Smooth muscle cell (in vitro differentiated cells): ENCODE results near the gene MYO1B. TPM values are rescaled to one million over a fixed set of nuclear protein-coding genes. Genes with fewer than 3 reads are reported as not detected.

Experiments
- DNase-seq: peaks from one replicate; lab custom pipeline; 2025; ENCODE audit not compliant: unreplicated experiment; lab: John Stamatoyannopoulos, UW
- H2AFZ ChIP-seq: fragments of 200-600 bp; sonication (generic); 2 replicates; pipeline ENCODE4 v1.6.0; 2016; ENCODE audit warnings: antibody characterized with exemption, low read depth, mild to moderate bottlenecking
- H3F3A ChIP-seq: fragments of 200-600 bp; sonication (generic); 2 replicates; pipeline ENCODE4 v1.6.0; 2017; ENCODE audit warnings: antibody characterized with exemption, low read depth
- H3K27ac ChIP-seq: fragments of 200-600 bp; sonication (generic); 2 replicates; pipeline ENCODE4 v1.5.1; 2016; ENCODE audit warnings: low read depth, mild to moderate bottlenecking
- H3K27me3 ChIP-seq: fragments of 200-600 bp; sonication (generic); 2 replicates; pipeline ENCODE4 v1.6.1; 2016; ENCODE audit warnings: low read depth, mild to moderate bottlenecking
- H3K36me3 ChIP-seq: fragments of 200-600 bp; sonication (generic); 2 replicates; pipeline ENCODE4 v1.5.1; 2016; ENCODE audit warnings: low read depth
- H3K4me1 ChIP-seq: fragments of 200-600 bp; sonication (generic); 2 replicates; pipeline ENCODE4 v1.5.1; 2016; ENCODE audit warnings: low read depth
- H3K4me2 ChIP-seq: fragments of 200-600 bp; sonication (generic); 2 replicates; pipeline ENCODE4 v1.6.0; 2016; ENCODE audit warnings: mild to moderate bottlenecking
- H3K4me3 ChIP-seq: fragments of 200-600 bp; sonication (generic); 2 replicates; pipeline ENCODE4 v1.5.1; 2016; ENCODE audit warnings: mild to moderate bottlenecking
- H3K79me2 ChIP-seq: fragments of 200-600 bp; sonication (generic); 2 replicates; pipeline ENCODE4 v1.6.0; 2016; ENCODE audit warnings: low read depth, mild to moderate bottlenecking
- H3K9ac ChIP-seq: fragments of 200-600 bp; sonication (generic); 2 replicates; pipeline ENCODE4 v1.6.0; 2016; ENCODE audit warnings: low read depth
- H3K9me3 ChIP-seq: fragments of 200-600 bp; sonication (generic); replicated peaks from 2 replicates; pipeline ENCODE4 v1.5.1; 2016; ENCODE audit warnings: low read depth
- H4K20me1 ChIP-seq: fragments of 200-600 bp; sonication (generic); 2 replicates; pipeline ENCODE4 v1.6.0; 2016; ENCODE audit warnings: low read depth
- CTCF ChIP-seq: fragments of 200-600 bp; sonication (generic); IDR thresholded peaks from 2 replicates; pipeline ENCODE4 v1.5.1; 2017; ENCODE audit warnings: borderline replicate concordance, mild to moderate bottlenecking, antibody characterized with exemption; ENCODE audit not compliant: insufficient read depth, poor library complexity, severe bottlenecking
- WGBS: methylation state at CpG from one replicate; pipeline ENCODE4 v1.1.7; 2016; ENCODE audit warnings: low lambda C conversion rate; 5-methylcytosine and 5-hydroxymethylcytosine counted together
- polyA plus RNA-seq: library from polyadenylated mRNA; unstranded; fragments of >200 nt; fragmentation: Nextera tagmentation; extraction: Ambion mirVana; gene quantifications from 2 replicates; pipeline ENCODE4 v1.2.1, GENCODE V29; 2016
- total RNA-seq: library from RNA; depleted of rRNA; stranded (reverse); fragments of >200 nt; gene quantifications from 2 replicates; pipeline ENCODE4 v1.2.3, GENCODE V29; 2014

MYO1B gene
- total and polyA plus RNA-seq, 2 experiments from 2014 or later, result 58.8 to 133 TPM

- Histone ChIP-seq H3K27ac (no peak overlapping the region), H3K27me3 (no peaks in the 10 kb centered on the region), H3K36me3 (no peaks in the 10 kb centered on the region), H3K9ac (no peak overlapping the region), H3K79me2 (peaks cover 100% of the 10 kb centered on the region), H3K9me3 (no peaks in the 10 kb centered on the region), H3K4me1 (peaks cover 29% of the 10 kb centered on the region), H4K20me1 (peaks cover 100% of the 10 kb centered on the region), H3K4me3 (no peak overlapping the region), H3F3A (peaks cover 11% of the 10 kb centered on the region), H3K4me2 (no peak overlapping the region), H2AFZ (no peak overlapping the region)
- WGBS, result 80% methylated on average over 6 of the region's 6 CpGs
- DNase-seq, result no peak
- TF ChIP-seq CTCF, result no peak
Measured at GRCh38 chr2:191270306-191271161, 25.3 kb downstream of the MYO1B start.

- Histone ChIP-seq H3K9ac (no peak overlapping the region), H2AFZ (no peak overlapping the region), H3K36me3 (no peaks in the 10 kb centered on the region), H3K79me2 (peaks cover 98% of the 10 kb centered on the region), H4K20me1 (peaks cover 100% of the 10 kb centered on the region), H3K9me3 (no peaks in the 10 kb centered on the region), H3K27ac (no peak overlapping the region), H3K27me3 (no peaks in the 10 kb centered on the region), H3K4me1 (peaks cover 17% of the 10 kb centered on the region), H3F3A (no peaks in the 10 kb centered on the region), H3K4me3 (no peak overlapping the region), H3K4me2 (no peak overlapping the region)
- 99% methylated on average over 2 of the region's 2 CpGs for WGBS
- no peak for TF ChIP-seq CTCF
- no peak for DNase-seq
Measured at GRCh38 chr2:191272064-191272463, 26.9 kb downstream of the MYO1B start.

- Histone ChIP-seq H3K9me3 (no peaks in the 10 kb centered on the region), H3K79me2 (peaks cover 96% of the 10 kb centered on the region), H3K4me2 (no peak overlapping the region), H3K27ac (no peak overlapping the region), H3K4me3 (no peak overlapping the region), H3F3A (no peaks in the 10 kb centered on the region), H3K9ac (no peak overlapping the region), H3K4me1 (peaks cover 17% of the 10 kb centered on the region), H2AFZ (no peak overlapping the region), H3K27me3 (no peaks in the 10 kb centered on the region), H3K36me3 (no peaks in the 10 kb centered on the region), H4K20me1 (peaks cover 99% of the 10 kb centered on the region)
- 89% methylated on average over 2 of the region's 2 CpGs for WGBS
- no peak for DNase-seq
- TF ChIP-seq CTCF, result no peak
Measured at GRCh38 chr2:191274413-191274815, 29.2 kb downstream of the MYO1B start.
